ENCODE measurements around the gene L3MBTL4.

DNA sequence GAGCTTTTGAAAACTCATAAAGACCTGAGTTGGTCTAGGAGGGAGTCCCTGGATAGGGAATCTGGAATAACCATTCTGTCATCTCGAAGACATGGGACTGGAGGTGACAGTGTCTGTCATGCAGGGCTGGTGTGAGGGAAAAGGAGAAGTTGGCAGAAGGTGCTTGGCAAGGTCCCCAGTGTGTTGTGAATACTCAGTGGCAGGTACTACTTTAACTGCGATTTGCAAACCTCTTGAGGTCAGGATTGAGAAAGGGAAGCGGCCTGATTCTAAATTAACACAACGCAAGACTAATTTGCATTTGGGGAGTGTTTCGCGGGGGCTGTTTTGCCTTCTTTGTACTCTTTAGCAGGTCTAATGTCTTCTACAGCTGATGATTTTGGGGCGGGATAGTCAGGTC lies 442.4 kb downstream of the L3MBTL4 start:
- TF ChIP-seq, protein P1, sequence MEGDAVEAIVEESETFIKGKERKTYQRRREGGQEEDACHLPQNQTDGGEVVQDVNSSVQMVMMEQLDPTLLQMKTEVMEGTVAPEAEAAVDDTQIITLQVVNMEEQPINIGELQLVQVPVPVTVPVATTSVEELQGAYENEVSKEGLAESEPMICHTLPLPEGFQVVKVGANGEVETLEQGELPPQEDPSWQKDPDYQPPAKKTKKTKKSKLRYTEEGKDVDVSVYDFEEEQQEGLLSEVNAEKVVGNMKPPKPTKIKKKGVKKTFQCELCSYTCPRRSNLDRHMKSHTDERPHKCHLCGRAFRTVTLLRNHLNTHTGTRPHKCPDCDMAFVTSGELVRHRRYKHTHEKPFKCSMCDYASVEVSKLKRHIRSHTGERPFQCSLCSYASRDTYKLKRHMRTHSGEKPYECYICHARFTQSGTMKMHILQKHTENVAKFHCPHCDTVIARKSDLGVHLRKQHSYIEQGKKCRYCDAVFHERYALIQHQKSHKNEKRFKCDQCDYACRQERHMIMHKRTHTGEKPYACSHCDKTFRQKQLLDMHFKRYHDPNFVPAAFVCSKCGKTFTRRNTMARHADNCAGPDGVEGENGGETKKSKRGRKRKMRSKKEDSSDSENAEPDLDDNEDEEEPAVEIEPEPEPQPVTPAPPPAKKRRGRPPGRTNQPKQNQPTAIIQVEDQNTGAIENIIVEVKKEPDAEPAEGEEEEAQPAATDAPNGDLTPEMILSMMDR (IDR thresholded peaks at IDR 0.05 in 2 of 3, conservative IDR thresholded peaks at IDR 0.05 in 1 of 3; ENCODE audit: borderline replicate concordance in 1 of 3, insufficient read depth in 1 of 3, low read depth in 2 of 3, low read length in 2 of 3): no peak
- no peak for TF ChIP-seq EZH2 (IDR thresholded peaks at IDR 0.05)
- TF ChIP-seq POLR2AphosphoS5 (IDR thresholded peaks at IDR 0.05; ENCODE audit: low read depth, low read length): no peak
